ENCODE measurements around the gene WNK1.

Gene WNK1

GRCh38 chr12:958588-959123 lies 206.3 kb downstream of the WNK1 start:
- no peak for DNase-seq
